ENCODE measurements around the gene PDAP1. TPM values are rescaled to one million over a fixed set of nuclear protein-coding genes. Genes with fewer than 3 reads are reported as not detected.
"Not testable (repeated sequence)": the region's sequence is repeated elsewhere in the genome, so short reads cannot be mapped to it uniquely, and the experiment has no call there.

PDAP1 gene, protein sequence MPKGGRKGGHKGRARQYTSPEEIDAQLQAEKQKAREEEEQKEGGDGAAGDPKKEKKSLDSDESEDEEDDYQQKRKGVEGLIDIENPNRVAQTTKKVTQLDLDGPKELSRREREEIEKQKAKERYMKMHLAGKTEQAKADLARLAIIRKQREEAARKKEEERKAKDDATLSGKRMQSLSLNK
- total RNA-seq: 12.6 TPM

DNA sequence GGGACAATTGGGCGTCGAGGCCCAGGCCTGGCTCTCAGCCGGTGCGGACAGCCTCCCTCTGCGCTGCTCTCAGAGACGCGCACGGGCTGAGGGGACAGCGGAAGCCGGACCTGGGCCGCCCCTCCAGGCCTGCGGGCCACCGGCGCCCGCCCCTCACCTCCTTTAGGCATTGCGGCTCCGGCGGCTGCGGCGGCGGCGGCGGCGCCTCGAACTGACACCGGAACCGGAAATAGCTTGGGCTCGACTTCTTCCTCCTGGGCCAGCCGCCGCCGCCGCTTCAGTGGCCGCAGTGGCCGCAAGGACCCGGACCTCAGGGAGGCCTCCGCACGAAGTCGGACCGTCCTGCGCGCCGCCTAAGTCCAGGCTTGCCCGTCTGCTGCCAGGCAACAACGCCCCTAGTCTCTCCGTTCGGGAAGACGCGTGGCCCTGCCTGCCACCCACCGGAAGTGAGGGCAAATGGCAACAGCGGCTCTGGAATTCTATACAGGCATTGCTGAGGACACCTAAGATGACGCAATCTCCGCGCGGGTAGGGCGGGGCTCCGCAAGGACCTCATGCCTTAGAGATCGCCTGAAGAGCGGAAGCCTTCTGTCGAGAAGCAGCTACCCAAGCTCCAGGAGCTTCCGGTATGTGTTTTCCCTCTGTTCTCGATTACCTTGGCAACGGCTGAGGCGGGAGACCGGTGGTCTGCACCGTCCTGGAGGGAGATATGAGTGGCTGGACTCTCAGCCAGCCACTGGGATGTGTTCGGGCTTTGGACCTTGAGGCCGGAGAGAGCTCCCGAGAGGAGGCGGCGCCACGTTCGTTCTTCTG lies at the start of gene PDAP1, which contains the start of gene BUD31:
TSS of gene PDAP1 (minus strand) at position 219 of the 813 bp plus-strand sequence. CDS start at position 170, 49 bp downstream.
TSS of gene BUD31 (plus strand) at position 591 of the 813 bp plus-strand sequence. CDS start 2,124 bp downstream, outside the sequence.
- peak; percentile 88 for DNase-seq

GRCh38 chr7:99457650-99458493 lies 49.5 kb upstream of the PDAP1 start:
- DNase-seq: no peak

GRCh38 chr7:99457050-99457649 lies 48.8 kb upstream of the PDAP1 start:
- no peak for DNase-seq

GRCh38 chr7:99456288-99456687 lies 47.9 kb upstream of the PDAP1 start:
- no peak for DNase-seq

DNA sequence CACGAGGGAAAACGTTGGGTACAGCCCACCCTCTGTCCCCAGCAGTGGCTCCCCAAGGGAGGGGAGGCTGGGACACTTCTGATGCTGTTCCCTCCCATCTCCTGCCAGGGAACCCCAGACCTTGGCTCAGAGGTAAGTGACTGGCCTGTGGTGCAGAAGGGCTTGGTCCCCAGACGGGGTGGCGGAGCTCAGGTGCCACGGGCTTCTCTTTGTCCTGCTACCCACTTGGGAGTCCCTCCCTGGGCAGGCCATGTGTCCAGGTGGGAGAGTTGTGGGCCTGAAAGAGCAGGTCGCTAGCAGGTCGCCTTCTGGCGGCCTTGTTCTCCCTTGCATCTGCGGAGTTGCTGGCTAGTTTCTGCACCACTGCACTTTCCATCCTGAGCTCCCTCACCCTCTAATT lies 47.5 kb upstream of the PDAP1 start:
- DNase-seq: no peak

- no peak for DNase-seq
Measured at GRCh38 chr7:99453105-99453504, 44.7 kb upstream of the PDAP1 start.

DNA sequence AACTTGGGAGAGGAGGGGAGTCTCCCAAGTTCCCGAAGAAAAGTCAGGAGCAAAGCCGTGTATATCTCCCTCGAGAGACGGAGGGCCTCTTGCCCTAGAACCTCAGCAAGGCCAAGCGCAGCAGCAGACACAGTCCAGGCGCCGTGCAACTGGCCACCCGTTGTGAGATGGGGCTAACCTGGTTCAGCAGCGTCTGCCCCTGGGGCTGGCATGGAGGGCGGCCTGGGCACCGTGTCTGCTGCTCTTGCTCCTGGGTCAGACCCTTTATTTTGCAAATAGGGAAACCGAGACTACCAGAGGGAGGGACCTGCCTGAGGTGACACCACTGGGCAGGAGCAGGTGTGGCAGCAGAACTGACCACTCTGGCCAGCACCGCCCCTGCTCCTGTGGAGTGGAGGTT lies 44.1 kb upstream of the PDAP1 start:
- no peak for DNase-seq

GRCh38 chr7:99451936-99452335 lies 43.5 kb upstream of the PDAP1 start:
- peak; percentile 56 for DNase-seq

- no peak for DNase-seq
Measured at GRCh38 chr7:99449326-99449725, 40.9 kb upstream of the PDAP1 start.

DNA sequence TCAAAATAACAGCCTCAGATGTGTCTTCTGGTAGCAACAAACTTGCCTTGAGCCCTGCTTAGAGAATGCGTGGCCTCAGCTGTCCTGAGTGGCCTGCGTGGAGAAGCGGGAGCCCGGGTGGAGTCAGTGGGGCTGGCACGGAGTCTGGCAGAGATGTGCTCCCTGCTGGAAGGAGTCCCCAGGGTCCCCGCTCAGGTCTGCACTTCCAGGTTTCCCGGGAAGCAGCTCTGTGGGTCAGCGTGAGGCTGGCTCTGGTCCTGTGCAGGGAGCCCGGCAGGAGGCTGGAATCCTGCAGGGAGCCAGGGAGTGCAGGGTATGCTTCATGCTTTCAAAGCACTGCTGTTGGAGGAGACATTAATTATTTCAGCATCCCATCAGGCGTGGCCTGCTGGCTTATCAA lies 40.5 kb upstream of the PDAP1 start:
- no peak for DNase-seq

DNA sequence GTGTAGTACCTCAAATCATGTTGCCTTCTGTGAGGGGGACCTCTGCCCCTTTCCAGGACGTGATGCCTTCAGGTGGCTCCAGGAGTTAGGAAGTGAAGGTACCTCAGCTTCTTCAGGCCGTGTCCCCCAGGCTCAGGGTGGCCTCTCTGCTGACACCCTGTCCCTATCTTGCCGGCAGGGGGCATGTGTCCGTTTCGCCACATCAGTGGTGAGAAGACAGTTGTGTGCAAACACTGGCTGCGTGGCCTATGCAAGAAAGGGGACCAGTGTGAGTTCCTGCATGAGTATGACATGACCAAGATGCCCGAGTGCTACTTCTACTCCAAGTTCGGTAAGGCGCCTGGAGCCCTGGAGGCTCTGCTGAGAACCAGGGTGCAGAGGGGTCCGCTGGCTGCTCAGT lies 39.5 kb upstream of the PDAP1 start:
- no peak for DNase-seq

DNA sequence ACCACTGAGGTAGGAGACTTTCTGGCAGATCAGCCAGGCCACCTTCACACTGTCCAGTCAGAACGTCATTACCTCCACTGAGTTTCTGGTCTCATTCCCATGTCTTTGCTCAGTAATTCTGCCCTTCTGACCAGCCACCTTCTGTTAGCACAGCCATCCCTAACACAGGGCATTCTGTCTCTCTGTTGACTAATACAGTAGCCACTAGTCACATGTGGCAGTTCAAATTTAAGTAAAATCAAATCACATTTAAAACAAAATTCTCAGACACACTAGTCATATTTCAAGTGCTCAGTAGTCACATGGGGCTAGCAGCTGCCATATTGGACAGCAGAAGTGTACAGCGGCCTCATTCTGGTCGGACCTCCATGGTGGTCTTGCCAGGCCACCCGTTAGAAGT lies 37.7 kb upstream of the PDAP1 start:
- no peak for DNase-seq

GRCh38 chr7:99440195-99440594 lies 31.8 kb upstream of the PDAP1 start:
- DNase-seq: no peak

DNA sequence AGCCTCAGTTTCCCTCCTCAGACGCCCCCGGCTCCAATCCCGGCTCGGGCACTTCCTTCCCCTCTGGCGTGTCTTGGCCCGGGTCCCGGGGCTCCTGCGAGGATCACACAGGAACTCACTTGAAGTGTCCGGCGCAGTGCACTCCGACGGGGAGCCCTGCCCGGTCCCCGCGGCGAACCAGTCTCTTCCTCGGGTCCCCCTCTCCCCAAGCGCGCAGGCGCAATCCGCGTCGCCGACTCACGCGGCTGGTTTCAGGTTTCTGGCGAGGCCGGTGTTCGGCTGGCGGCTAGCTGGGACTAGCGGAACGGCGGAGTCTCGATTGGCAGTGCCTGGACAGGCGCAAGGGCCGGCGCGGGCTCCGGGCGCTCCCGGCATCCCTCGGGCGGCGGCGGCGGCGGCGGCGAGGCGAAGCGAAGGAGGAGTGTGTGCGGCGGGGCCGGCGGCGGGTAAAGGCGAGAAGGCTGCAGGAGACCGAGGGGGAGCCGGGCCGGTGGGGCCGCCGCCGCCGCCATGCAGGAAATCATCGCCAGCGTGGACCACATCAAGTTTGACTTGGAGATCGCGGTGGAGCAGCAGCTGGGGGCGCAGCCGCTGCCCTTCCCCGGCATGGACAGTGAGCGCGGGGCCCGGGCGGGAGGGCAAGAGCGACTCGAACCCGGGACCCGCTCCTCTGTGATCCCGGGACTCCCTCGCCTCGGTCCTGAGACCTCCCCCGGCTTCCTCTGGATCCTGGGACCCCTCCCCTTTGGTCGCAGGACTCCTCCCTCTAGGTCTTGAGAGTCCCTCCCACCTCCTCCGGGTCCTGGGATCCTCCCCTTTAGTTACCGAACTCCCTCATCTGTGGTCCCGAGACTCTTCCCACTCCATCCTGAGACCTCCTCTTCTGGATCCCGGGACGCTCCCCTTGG lies 30.4 kb upstream of the PDAP1 start, which contains the start of the genes CPSF4 and PTCD1:
TSS of gene CPSF4 (plus strand) at position 371 of the 908 bp plus-strand sequence. CDS start at position 511, 140 bp downstream.
TSS of gene PTCD1 (minus strand) at position 226 of the 908 bp plus-strand sequence. CDS start 3,556 bp downstream, outside the sequence.
- DNase-seq: peak; percentile 95

DNA sequence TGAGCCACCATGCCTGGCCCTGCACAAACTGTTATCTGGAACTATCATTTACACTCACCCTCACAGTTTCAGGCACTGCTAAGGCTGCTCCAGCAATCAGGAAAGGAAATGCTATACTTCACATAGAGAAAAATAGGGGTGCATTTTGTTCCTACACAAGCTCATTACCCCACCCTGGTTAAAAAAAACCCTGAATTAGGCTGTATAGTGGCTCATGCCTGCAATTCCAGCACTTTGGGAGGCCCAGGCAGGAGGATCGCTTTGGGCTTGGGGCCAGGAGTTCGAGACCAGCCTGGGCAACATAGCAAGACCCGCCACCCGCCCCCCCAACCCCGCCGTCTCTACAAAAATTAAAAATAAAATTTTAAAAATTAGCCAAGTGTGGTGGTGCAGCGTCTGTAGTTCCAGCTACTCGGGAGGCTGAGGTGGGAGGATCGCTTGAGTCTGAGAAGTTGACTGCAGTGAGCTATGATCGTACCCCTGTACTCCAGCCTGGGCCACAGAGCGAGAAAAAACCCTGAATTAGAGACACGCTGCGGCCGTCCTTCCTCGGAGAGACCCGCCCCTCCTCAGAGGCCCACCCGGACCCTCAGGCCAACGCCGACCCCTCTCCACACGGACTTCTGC lies 29.7 kb upstream of the PDAP1 start:
- no peak for DNase-seq

DNA sequence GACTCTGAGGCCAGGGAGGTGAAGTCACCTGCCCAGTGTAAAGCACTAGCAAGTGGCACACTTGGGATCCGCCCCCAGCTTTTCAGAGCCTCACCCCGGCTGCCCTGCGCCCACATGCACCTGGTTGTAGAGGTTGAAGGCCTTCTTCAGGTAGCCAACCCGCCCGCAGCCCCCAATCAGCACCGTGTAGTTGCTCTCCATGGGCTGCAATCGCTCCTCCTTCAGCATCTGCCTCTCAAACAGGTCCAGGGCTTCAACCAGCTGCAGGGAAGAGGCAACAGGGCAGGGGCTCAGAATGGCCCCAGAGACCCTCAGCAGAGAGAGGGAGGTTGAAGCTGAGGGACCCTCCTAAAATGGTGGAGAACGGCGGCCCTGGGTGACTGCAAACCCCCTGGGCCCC lies 24.8 kb upstream of the PDAP1 start:
- DNase-seq: no peak

GRCh38 chr7:99431756-99432540 lies 23.6 kb upstream of the PDAP1 start:
- not testable (repeated sequence) for DNase-seq

GRCh38 chr7:99429756-99430155 lies 21.4 kb upstream of the PDAP1 start:
- DNase-seq: no peak

GRCh38 chr7:99428972-99429566 lies 20.7 kb upstream of the PDAP1 start:
- no peak for DNase-seq
